ENCODE results near the gene DIP2C. TPM values are rescaled to one million over a fixed set of nuclear protein-coding genes. Genes with fewer than 3 reads are reported as not detected.

The DIP2C gene
- total RNA-seq, 1 experiment from 2014 or later = 11.0 TPM

GRCh38 chr10:728603-729002 is 39.1 kb upstream of the DIP2C start:
- no peak for TF ChIP-seq CTCF (IDR thresholded peaks at IDR 0.05; ENCODE audit: unreplicated experiment)
- intact Hi-C loops (cut with micrococcal nuclease; ENCODE audit: unreplicated experiment) = no loop called here
- H3K9me3 Mint-ChIP-seq (ENCODE audit: low read depth, unreplicated experiment) = no peaks in the 10 kb centered on the region
- DNase-seq = no peak
- CTCF ChIA-PET = no interaction called here
- no TSS peak for BruUV-seq (replicated peaks)
- H3K4me1 Mint-ChIP-seq (ENCODE audit: low read depth, unreplicated experiment) = no peaks in the 10 kb centered on the region
- peaks cover 38% of the 10 kb centered on the region for H3K27me3 Mint-ChIP-seq (ENCODE audit: unreplicated experiment)
- no peak overlapping the region for H3K4me3 Mint-ChIP-seq (ENCODE audit: low read depth, unreplicated experiment)
- no peak overlapping the region for H3K27ac Mint-ChIP-seq (ENCODE audit: unreplicated experiment)
- H3K36me3 Mint-ChIP-seq (ENCODE audit: insufficient read depth, unreplicated experiment) = no peaks in the 10 kb centered on the region

- no TSS peak for BruUV-seq (replicated peaks)
Observed at GRCh38 chr10:727162-727790, 37.8 kb upstream of the DIP2C start.

GRCh38 chr10:725786-726185 is 36.3 kb upstream of the DIP2C start:
- intact Hi-C loops (cut with micrococcal nuclease; ENCODE audit: unreplicated experiment) = no loop called here
- no TSS peak for BruUV-seq (replicated peaks)
- Mint-ChIP-seq H3K9me3 (ENCODE audit: low read depth, unreplicated experiment) (no peaks in the 10 kb centered on the region), H3K36me3 (ENCODE audit: insufficient read depth, unreplicated experiment) (no peaks in the 10 kb centered on the region), H3K4me1 (ENCODE audit: low read depth, unreplicated experiment) (no peaks in the 10 kb centered on the region), H3K27me3 (ENCODE audit: unreplicated experiment) (peaks cover 11% of the 10 kb centered on the region), H3K4me3 (ENCODE audit: low read depth, unreplicated experiment) (no peak overlapping the region), H3K27ac (ENCODE audit: unreplicated experiment) (no peak overlapping the region)
- no peak for DNase-seq
- no peak for TF ChIP-seq CTCF (IDR thresholded peaks at IDR 0.05; ENCODE audit: unreplicated experiment)
- CTCF ChIA-PET = no interaction called here

More at GRCh38 chr10:727162-727790, 37.8 kb upstream of the DIP2C start:
- intact Hi-C loops (cut with micrococcal nuclease; ENCODE audit: unreplicated experiment) = no loop called here
- Mint-ChIP-seq H3K9me3 (ENCODE audit: low read depth, unreplicated experiment) (no peaks in the 10 kb centered on the region), H3K4me1 (ENCODE audit: low read depth, unreplicated experiment) (no peaks in the 10 kb centered on the region), H3K4me3 (ENCODE audit: low read depth, unreplicated experiment) (no peak overlapping the region), H3K27ac (ENCODE audit: unreplicated experiment) (no peak overlapping the region), H3K27me3 (ENCODE audit: unreplicated experiment) (peaks cover 25% of the 10 kb centered on the region), H3K36me3 (ENCODE audit: insufficient read depth, unreplicated experiment) (no peaks in the 10 kb centered on the region)
- TF ChIP-seq CTCF (IDR thresholded peaks at IDR 0.05; ENCODE audit: unreplicated experiment) = no peak
- no peak for DNase-seq
- CTCF ChIA-PET = no interaction called here

GRCh38 chr10:725302-725701 is 35.8 kb upstream of the DIP2C start:
- H3K27ac Mint-ChIP-seq (ENCODE audit: unreplicated experiment) = no peak overlapping the region
- BruUV-seq (replicated peaks) = no TSS peak
- DNase-seq = no peak
- no peaks in the 10 kb centered on the region for H3K9me3 Mint-ChIP-seq (ENCODE audit: low read depth, unreplicated experiment)
- no peaks in the 10 kb centered on the region for H3K36me3 Mint-ChIP-seq (ENCODE audit: insufficient read depth, unreplicated experiment)
- intact Hi-C loops (cut with micrococcal nuclease; ENCODE audit: unreplicated experiment) = no loop called here
- no peak for TF ChIP-seq CTCF (IDR thresholded peaks at IDR 0.05; ENCODE audit: unreplicated experiment)
- H3K4me1 Mint-ChIP-seq (ENCODE audit: low read depth, unreplicated experiment) = no peaks in the 10 kb centered on the region
- H3K4me3 Mint-ChIP-seq (ENCODE audit: low read depth, unreplicated experiment) = no peak overlapping the region
- peaks cover 11% of the 10 kb centered on the region for H3K27me3 Mint-ChIP-seq (ENCODE audit: unreplicated experiment)
- CTCF ChIA-PET = no interaction called here

Data from Calu3 (cell line).